ENCODE measurements around the gene PER1. TPM values are rescaled to one million over a fixed set of nuclear protein-coding genes. Genes with fewer than 3 reads are reported as not detected.

The PER1 gene
- total and polyA plus RNA-seq, 9 of the 15 experiments (the other 6 are each of a cell fraction or from before 2014, with no cell fraction given), result 0.13 to 26.0 (median 3.4) TPM

DNA sequence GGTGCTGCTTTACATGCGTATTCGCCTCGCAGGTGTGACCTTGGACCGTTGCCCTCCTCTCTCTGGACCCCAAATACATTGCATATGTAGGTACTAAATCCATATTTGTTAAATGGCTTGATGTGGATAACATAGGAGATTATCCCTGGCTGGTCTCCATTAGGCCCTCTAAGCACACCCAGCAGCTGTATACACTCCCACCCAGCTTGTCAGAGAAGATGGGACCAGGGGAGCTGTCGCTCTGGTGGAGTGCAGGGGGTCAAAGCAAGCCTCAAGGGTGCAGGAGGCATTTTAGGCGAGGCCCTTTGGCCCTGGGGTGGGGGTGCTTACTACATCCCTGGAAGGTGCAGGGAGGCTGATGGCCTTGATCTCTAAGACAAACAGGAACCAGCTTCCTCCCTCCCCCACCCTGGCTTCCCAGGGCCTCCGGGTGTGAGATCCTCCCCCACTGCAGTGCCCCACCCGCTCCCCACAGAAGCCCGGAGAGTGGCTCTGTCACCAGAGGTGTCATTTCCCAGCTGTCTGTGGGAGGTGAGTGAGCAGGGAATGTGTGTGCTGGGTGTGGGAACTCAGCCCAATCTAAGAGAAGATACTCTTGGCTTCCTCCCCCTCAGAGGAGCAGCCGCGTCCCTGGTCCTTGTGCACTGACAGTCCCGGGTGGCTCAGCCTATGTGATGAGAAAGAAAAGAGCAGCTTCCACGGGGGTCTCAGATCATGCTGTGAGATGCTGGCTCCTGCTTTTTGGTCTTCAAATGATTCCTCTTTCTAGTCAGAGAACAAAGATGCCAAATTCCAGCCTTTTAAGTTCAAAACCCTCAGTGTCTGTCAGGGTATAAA is 12.0 kb upstream of the PER1 start (continued):
- TF ChIP-seq NCOA2 (IDR thresholded peaks at IDR 0.05; ENCODE audit: partially characterized antibody in 2 of 2) (no peak), L3MBTL2 (IDR thresholded peaks at IDR 0.05) (peak; percentile 61), TCF7 (IDR thresholded peaks at IDR 0.05; ENCODE audit: borderline replicate concordance) (peak; percentile 65; the same call in 1 of the 2 replicates), POLR2G (IDR thresholded peaks at IDR 0.05; ENCODE audit: low read depth, low read length) (peak; percentile 52; the same call in 1 of the 2 replicates), TAF1 (IDR thresholded peaks at IDR 0.05; ENCODE audit: control insufficient read depth, extremely low read depth, insufficient read depth, low read length, severe bottlenecking) (peak; percentile 67), ZKSCAN3 (CRISPR knock-in tag; IDR thresholded peaks at IDR 0.05) (no peak), FOSL1 (tag; conservative IDR thresholded peaks at IDR 0.05) (peak; percentile 47; the same call in 1 of the 2 replicates), KLF16 (IDR thresholded peaks at IDR 0.05) (peak; percentile 75)
- TF ChIP-seq, protein P1, sequence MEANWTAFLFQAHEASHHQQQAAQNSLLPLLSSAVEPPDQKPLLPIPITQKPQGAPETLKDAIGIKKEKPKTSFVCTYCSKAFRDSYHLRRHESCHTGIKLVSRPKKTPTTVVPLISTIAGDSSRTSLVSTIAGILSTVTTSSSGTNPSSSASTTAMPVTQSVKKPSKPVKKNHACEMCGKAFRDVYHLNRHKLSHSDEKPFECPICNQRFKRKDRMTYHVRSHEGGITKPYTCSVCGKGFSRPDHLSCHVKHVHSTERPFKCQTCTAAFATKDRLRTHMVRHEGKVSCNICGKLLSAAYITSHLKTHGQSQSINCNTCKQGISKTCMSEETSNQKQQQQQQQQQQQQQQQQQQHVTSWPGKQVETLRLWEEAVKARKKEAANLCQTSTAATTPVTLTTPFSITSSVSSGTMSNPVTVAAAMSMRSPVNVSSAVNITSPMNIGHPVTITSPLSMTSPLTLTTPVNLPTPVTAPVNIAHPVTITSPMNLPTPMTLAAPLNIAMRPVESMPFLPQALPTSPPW (CRISPR knock-in tag; IDR thresholded peaks at IDR 0.05), result peak; percentile 96
- TF ChIP-seq, protein P2, sequence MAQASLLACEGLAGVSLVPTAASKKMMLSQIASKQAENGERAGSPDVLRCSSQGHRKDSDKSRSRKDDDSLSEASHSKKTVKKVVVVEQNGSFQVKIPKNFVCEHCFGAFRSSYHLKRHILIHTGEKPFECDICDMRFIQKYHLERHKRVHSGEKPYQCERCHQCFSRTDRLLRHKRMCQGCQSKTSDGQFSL (CRISPR knock-in tag; IDR thresholded peaks at IDR 0.05), result peak; percentile 69; the same call in 1 of the 2 replicates
- TF ChIP-seq, protein P2 (tag; IDR thresholded peaks at IDR 0.05), result no peak; a peak in 1 of 4 replicates
- TF ChIP-seq, protein P3, sequence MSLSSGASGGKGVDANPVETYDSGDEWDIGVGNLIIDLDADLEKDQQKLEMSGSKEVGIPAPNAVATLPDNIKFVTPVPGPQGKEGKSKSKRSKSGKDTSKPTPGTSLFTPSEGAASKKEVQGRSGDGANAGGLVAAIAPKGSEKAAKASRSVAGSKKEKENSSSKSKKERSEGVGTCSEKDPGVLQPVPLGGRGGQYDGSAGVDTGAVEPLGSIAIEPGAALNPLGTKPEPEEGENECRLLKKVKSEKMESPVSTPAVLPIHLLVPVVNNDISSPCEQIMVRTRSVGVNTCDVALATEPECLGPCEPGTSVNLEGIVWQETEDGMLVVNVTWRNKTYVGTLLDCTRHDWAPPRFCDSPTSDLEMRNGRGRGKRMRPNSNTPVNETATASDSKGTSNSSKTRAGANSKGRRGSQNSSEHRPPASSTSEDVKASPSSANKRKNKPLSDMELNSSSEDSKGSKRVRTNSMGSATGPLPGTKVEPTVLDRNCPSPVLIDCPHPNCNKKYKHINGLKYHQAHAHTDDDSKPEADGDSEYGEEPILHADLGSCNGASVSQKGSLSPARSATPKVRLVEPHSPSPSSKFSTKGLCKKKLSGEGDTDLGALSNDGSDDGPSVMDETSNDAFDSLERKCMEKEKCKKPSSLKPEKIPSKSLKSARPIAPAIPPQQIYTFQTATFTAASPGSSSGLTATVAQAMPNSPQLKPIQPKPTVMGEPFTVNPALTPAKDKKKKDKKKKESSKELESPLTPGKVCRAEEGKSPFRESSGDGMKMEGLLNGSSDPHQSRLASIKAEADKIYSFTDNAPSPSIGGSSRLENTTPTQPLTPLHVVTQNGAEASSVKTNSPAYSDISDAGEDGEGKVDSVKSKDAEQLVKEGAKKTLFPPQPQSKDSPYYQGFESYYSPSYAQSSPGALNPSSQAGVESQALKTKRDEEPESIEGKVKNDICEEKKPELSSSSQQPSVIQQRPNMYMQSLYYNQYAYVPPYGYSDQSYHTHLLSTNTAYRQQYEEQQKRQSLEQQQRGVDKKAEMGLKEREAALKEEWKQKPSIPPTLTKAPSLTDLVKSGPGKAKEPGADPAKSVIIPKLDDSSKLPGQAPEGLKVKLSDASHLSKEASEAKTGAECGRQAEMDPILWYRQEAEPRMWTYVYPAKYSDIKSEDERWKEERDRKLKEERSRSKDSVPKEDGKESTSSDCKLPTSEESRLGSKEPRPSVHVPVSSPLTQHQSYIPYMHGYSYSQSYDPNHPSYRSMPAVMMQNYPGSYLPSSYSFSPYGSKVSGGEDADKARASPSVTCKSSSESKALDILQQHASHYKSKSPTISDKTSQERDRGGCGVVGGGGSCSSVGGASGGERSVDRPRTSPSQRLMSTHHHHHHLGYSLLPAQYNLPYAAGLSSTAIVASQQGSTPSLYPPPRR (CRISPR knock-in tag; IDR thresholded peaks at IDR 0.05; ENCODE audit: borderline replicate concordance), result no peak
- TF ChIP-seq, protein P4, sequence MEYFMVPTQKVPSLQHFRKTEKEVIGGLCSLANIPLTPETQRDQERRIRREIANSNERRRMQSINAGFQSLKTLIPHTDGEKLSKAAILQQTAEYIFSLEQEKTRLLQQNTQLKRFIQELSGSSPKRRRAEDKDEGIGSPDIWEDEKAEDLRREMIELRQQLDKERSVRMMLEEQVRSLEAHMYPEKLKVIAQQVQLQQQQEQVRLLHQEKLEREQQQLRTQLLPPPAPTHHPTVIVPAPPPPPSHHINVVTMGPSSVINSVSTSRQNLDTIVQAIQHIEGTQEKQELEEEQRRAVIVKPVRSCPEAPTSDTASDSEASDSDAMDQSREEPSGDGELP (CRISPR knock-in tag; IDR thresholded peaks at IDR 0.05; ENCODE audit: borderline replicate concordance), result peak; percentile 97

All from K562 (cell line).